GM12875 (cell line): ENCODE measurements around the gene BASP1.

Source experiments
- H3K4me3 ChIP-seq: one replicate; pipeline ENCODE4 v1.5.1; 2011; ENCODE audit warnings: low read depth, low read length, control low read depth
- CTCF ChIP-seq: IDR thresholded peaks from 2 replicates; pipeline ENCODE4 v1.5.1; 2011; ENCODE audit warnings: low read depth, mild to moderate bottlenecking, control low read depth, inconsistent platforms, low read length, moderate library complexity, borderline replicate concordance; ENCODE audit not compliant: insufficient read depth

BASP1 gene

GRCh38 chr5:17216974-17217492 is 398 bp upstream of the BASP1 start:
- TF ChIP-seq CTCF, result no peak
- H3K4me3 ChIP-seq, result peak overlapping the region; percentile 98

DNA sequence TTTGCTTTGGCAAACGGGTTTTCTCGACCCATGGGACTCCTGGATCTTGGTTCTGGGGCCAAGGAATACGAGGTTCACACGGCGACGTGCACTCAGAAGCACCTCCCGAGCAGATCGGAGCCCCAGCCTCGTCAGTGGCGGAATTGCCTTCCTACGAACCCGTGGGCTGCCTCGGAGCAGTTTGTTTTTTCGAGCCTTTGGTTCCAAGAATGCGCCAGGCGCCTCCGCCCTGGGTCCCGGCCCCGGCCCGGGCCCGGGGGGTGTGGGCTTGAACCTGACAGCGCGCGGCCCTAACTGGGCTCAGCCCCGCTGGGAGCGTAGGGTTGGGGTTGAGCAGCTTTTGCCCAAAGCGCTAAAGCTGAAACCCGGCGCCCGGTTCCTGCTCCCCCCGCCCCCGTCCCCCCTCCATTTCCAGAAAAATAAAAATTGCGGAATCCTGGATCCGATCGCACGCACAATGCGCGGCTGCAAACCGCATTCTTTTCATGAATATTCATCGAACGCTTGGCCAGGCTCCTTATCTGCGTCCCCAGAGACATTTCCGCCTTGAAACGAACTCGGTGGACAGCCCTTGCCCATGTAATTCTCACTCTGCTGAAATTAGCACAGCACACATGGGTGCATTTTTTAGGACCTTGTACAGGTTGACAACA is 1.0 kb downstream of the BASP1 start:
- H3K4me3 ChIP-seq, result peak overlapping the region; percentile 98

GRCh38 chr5:17219006-17219422 is 1.6 kb downstream of the BASP1 start:
- H3K4me3 ChIP-seq, result peak overlapping the region; percentile 98
- no peak for TF ChIP-seq CTCF

More for the DNA sequence above, 1.0 kb downstream of the BASP1 start:
- TF ChIP-seq CTCF, result no peak

- H3K4me3 ChIP-seq, result peak overlapping the region; percentile 98
- TF ChIP-seq CTCF, result no peak
Observed at GRCh38 chr5:17219469-17219868, 2.0 kb downstream of the BASP1 start.

- TF ChIP-seq CTCF, result no peak
- H3K4me3 ChIP-seq, result peak overlapping the region; percentile 98
Observed at GRCh38 chr5:17219992-17220391, 2.6 kb downstream of the BASP1 start.

GRCh38 chr5:17220469-17220868 is 3.0 kb downstream of the BASP1 start:
- no peak for TF ChIP-seq CTCF
- H3K4me3 ChIP-seq, result peak overlapping the region; percentile 23
